IMR-90 (cell line): Measurements from ENCODE around the gene ANAPC7.

Experiments used
- BHLHE40 ChIP-seq: fragments of 150-350 bp; IDR thresholded peaks from 2 replicates; pipeline ENCODE4 v1.6.1; 2016; ENCODE audit warnings: mild to moderate bottlenecking, low read depth, low read length
- CEBPB ChIP-seq: IDR thresholded peaks from 2 replicates; pipeline ENCODE4 v1.6.1; 2012; ENCODE audit warnings: low read depth, low read length, improper control_type of control experiment
- CTCF ChIP-seq: conservative IDR thresholded peaks from 2 replicates; pipeline ENCODE4 v1.5.1; 2012; ENCODE audit warnings: mild to moderate bottlenecking, low read depth, low read length, improper control_type of control experiment
- FOS ChIP-seq: fragments of 150-350 bp; IDR thresholded peaks from 2 replicates; pipeline ENCODE4 v1.6.1; 2016; ENCODE audit warnings: low read depth, low read length
- MAZ ChIP-seq: IDR thresholded peaks from 2 replicates; pipeline ENCODE4 v1.6.1; 2012; ENCODE audit warnings: low read depth, mild to moderate bottlenecking, low read length, improper control_type of control experiment, moderate library complexity, borderline replicate concordance
- MXI1 ChIP-seq: IDR thresholded peaks from 2 replicates; pipeline ENCODE4 v1.6.1; 2012; ENCODE audit warnings: low read depth, mild to moderate bottlenecking, low read length, moderate library complexity, borderline replicate concordance
- NFE2L2 ChIP-seq: fragments of 150-350 bp; IDR thresholded peaks from 2 replicates; pipeline ENCODE4 v1.6.1; 2016; ENCODE audit warnings: low read depth, mild to moderate bottlenecking, low read length
- POLR2A ChIP-seq: IDR thresholded peaks from 2 replicates; pipeline ENCODE4 v1.6.1; 2012; ENCODE audit warnings: mild to moderate bottlenecking, low read depth, low read length
- RAD21 ChIP-seq: IDR thresholded peaks from 2 replicates; pipeline ENCODE4 v1.6.1; 2012; ENCODE audit warnings: low read length, improper control_type of control experiment
- RCOR1 ChIP-seq: IDR thresholded peaks from 2 replicates; pipeline ENCODE4 v1.6.1; 2012; ENCODE audit warnings: mild to moderate bottlenecking, low read length, improper control_type of control experiment; ENCODE audit not compliant: insufficient replicate concordance
- RFX5 ChIP-seq: IDR thresholded peaks from 2 replicates; pipeline ENCODE4 v1.8.0; 2012; ENCODE audit warnings: low read depth, mild to moderate bottlenecking, low read length, moderate library complexity
- SMC3 ChIP-seq: fragments of 150-350 bp; IDR thresholded peaks from 2 replicates; pipeline ENCODE4 v1.6.1; 2016; ENCODE audit warnings: low read depth, mild to moderate bottlenecking, antibody characterized with exemption, low read length, moderate library complexity
- USF2 ChIP-seq: fragments of 150-350 bp; IDR thresholded peaks from 2 replicates; pipeline ENCODE4 v1.6.1; 2017; ENCODE audit warnings: mild to moderate bottlenecking, antibody characterized with exemption, low read length, low read depth
- TF ChIP-seq, protein P1 (sequence below): fragments of 150-350 bp; IDR thresholded peaks from 2 replicates; pipeline ENCODE4 v1.6.1; 2016; ENCODE audit warnings: low read depth, mild to moderate bottlenecking, low read length, moderate library complexity, borderline replicate concordance

DNA sequence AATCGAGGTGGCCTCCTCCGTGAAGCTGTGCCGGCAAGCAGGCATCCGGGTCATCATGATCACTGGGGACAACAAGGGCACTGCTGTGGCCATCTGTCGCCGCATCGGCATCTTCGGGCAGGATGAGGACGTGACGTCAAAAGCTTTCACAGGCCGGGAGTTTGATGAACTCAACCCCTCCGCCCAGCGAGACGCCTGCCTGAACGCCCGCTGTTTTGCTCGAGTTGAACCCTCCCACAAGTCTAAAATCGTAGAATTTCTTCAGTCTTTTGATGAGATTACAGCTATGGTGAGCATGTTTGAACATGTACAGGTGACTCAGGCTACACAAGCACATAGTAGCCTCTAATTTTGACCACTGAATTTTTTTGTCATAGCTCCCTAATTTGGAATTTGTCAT lies 62.8 kb downstream of the ANAPC7 start:
- TF ChIP-seq CTCF (no peak), MXI1 (no peak), POLR2A (no peak), FOS (no peak), MAZ (no peak), RFX5 (no peak), BHLHE40 (no peak), RCOR1 (no peak), RAD21 (no peak), SMC3 (no peak), CEBPB (no peak), USF2 (no peak), NFE2L2 (no peak)
- TF ChIP-seq, protein P1, sequence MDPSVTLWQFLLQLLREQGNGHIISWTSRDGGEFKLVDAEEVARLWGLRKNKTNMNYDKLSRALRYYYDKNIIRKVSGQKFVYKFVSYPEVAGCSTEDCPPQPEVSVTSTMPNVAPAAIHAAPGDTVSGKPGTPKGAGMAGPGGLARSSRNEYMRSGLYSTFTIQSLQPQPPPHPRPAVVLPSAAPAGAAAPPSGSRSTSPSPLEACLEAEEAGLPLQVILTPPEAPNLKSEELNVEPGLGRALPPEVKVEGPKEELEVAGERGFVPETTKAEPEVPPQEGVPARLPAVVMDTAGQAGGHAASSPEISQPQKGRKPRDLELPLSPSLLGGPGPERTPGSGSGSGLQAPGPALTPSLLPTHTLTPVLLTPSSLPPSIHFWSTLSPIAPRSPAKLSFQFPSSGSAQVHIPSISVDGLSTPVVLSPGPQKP, result no peak
